Kidney (tissue), 14 donors: ENCODE measurements around the gene NUMB. TPM values are rescaled to one million over a fixed set of nuclear protein-coding genes. Genes with fewer than 3 reads are reported as not detected.
A peak's percentile ranks its signal among the peaks of the same experiment; 100 is the strongest.

Source experiments
- DNase-seq, 5 donors: peaks; one replicate each; pipeline ENCODE4 v3.0.0-alpha.2; 2013 to 2020
- FAIRE-seq: peaks from 2 replicates; lab custom pipeline; 2012; peaks lifted over from hg19 to GRCh38; lab: Jason Lieb, UNC
- H3K27ac ChIP-seq, 2 donors: one replicate each; pipeline ENCODE4 v1.7.0; 2013; ENCODE audit warnings: low read depth in 2 of 2, low read length in 2 of 2, inconsistent platforms in 1 of 2
- H3K27me3 ChIP-seq: one replicate; pipeline ENCODE4 v1.7.1; 2013; ENCODE audit warnings: low read length, inconsistent platforms; ENCODE audit not compliant: control insufficient read depth, insufficient read depth
- H3K36me3 ChIP-seq, 3 donors: one replicate each; pipeline versions ENCODE4 v1.7.0 to v1.7.1; 2013; ENCODE audit warnings: low read length in 3 of 3, control low read depth in 1 of 3, inconsistent platforms in 1 of 3; ENCODE audit not compliant: insufficient read depth in 3 of 3, control insufficient read depth in 2 of 3
- H3K4me1 ChIP-seq, 3 donors: one replicate each; pipeline versions ENCODE4 v1.7.0 to v1.7.1; 2013; ENCODE audit warnings: low read length in 3 of 3, inconsistent platforms in 1 of 3, low read depth in 1 of 3; ENCODE audit not compliant: control insufficient read depth in 2 of 3, insufficient read depth in 2 of 3
- H3K4me3 ChIP-seq, 3 donors: one replicate each; pipeline versions ENCODE4 v1.7.0 to v1.8.1; 2013; ENCODE audit warnings: low read length in 3 of 3, control low read depth in 1 of 3, inconsistent platforms in 1 of 3
- H3K9ac ChIP-seq, 3 donors: one replicate each; pipeline versions ENCODE4 v1.7.0 to v1.7.1; 2013; ENCODE audit warnings: low read length in 3 of 3, control low read depth in 1 of 3, inconsistent platforms in 1 of 3
- H3K9me3 ChIP-seq, 3 donors: one replicate each; pipeline versions ENCODE4 v1.7.0 to v1.7.1; 2013; ENCODE audit warnings: low read length in 3 of 3, control low read depth in 1 of 3, inconsistent platforms in 1 of 3; ENCODE audit not compliant: control insufficient read depth in 2 of 3, insufficient read depth in 1 of 3
- CTCF ChIP-seq: IDR thresholded peaks from 3 replicates; pipeline ENCODE4 v1.5.1; 2012; ENCODE audit warnings: mild to moderate bottlenecking, moderate library complexity, borderline replicate concordance; ENCODE audit not compliant: insufficient read depth; ENCODE audit errors: extremely low read depth
- intact Hi-C: fragments of 100-400 bp; cut with DNase I; formaldehyde crosslinking; loops from one replicate; pipeline ENCODE4 v1.11.1; 2022
- polyA plus RNA-seq: library from polyadenylated mRNA; stranded (reverse); fragments of 350-450 nt; fragmentation: Illumina TruSeq; extraction: RNeasy Lipid Tissue Mini Kit (QIAGEN cat#74804); gene quantifications from one replicate; pipeline ENCODE4 v1.2.3, GENCODE V29; 2014; ENCODE audit warnings: low read depth, low replicate concordance; ENCODE audit not compliant: insufficient read depth
- total RNA-seq: library from RNA; stranded (reverse); fragmentation: NEBNext Ultra II Directional; extraction: Animal tissue kit (Norgen Biotek cat#: 25700); gene quantifications from one replicate; pipeline ENCODE4 v1.2.1, GENCODE V29; 2021
- donor health status: control.
- donor health status: control.
- donor health status: control.
- donor health status: control.
- donor health status: control.
- donor health status: DM: yes; HTN: yes; CAD: no.
- donor health status: Normal renal cell carcinoma (clear cell type).

The NUMB gene
- total and polyA plus RNA-seq, 2 donors from 2014 or later: 42.4 to 104 TPM

- DNase-seq: peak in 3 of 5 donors; percentile 35 to 69 (median 46)
- Histone ChIP-seq H3K27me3 (no peaks in the 10 kb centered on the region), H3K36me3 (no peaks in the 10 kb centered on the region), H3K27ac (peak overlapping the region; percentile 44 to 63), H3K4me1 (peaks cover 5 to 33% (median 18%) of the 10 kb centered on the region in 3 donors), H3K9ac (peak overlapping the region in 1 of 3 donors; percentile 38), H3K4me3 (peak overlapping the region; percentile 42 to 57 (median 47)), H3K9me3 (no peaks in the 10 kb centered on the region)
- no peak for TF ChIP-seq CTCF
- no peak for FAIRE-seq
- intact Hi-C loops: loop anchor here (10.0 kb wide), 2 partner anchors 157 to 287 kb away; no protein-coding TSS in a partner anchor
These were observed 3.8 kb upstream of the NUMB start for GRCh38 chr14:73462048-73462715.

- H3K36me3 ChIP-seq: no peaks in the 10 kb centered on the region
- no peak overlapping the region for H3K9ac ChIP-seq
- peak overlapping the region in 1 of 3 donors; percentile 57 for H3K4me3 ChIP-seq
- FAIRE-seq (no peak), DNase-seq (no peak)
- H3K9me3 ChIP-seq: no peaks in the 10 kb centered on the region
- H3K27ac ChIP-seq: peak overlapping the region; percentile 15 to 47
- TF ChIP-seq CTCF: no peak
- intact Hi-C loops: loop anchor here (10.0 kb wide), 2 partner anchors 157 to 287 kb away; no protein-coding TSS in a partner anchor
- H3K27me3 ChIP-seq: no peaks in the 10 kb centered on the region
- peaks cover 5 to 33% (median 18%) of the 10 kb centered on the region in 3 donors for H3K4me1 ChIP-seq
These were observed 3.2 kb upstream of the NUMB start for GRCh38 chr14:73461478-73462047.

GRCh38 chr14:73460691-73461127 lies 2.4 kb upstream of the NUMB start:
- H3K27ac ChIP-seq: peak overlapping the region in 1 of 2 donors; percentile 47
- H3K27me3 ChIP-seq: no peaks in the 10 kb centered on the region
- peaks cover 5 to 33% (median 18%) of the 10 kb centered on the region in 3 donors for H3K4me1 ChIP-seq
- no peak overlapping the region for H3K9ac ChIP-seq
- intact Hi-C loops: loop anchor here (10.0 kb wide), 2 partner anchors 156 to 286 kb away; no protein-coding TSS in a partner anchor
- H3K9me3 ChIP-seq: no peaks in the 10 kb centered on the region
- FAIRE-seq: no peak
- H3K4me3 ChIP-seq: no peak overlapping the region
- TF ChIP-seq CTCF: no peak
- H3K36me3 ChIP-seq: no peaks in the 10 kb centered on the region
- DNase-seq: peak in 2 of 5 donors; percentile 53 to 79
